OCI-LY3 (cell line): ENCODE measurements around the gene AGMAT.

Experiments
- CTCF ChIP-seq: fragments of 200-600, 300-600 bp; sonication (generic); IDR thresholded peaks from 2 replicates; pipeline ENCODE4 v1.5.1; 2014; ENCODE audit warnings: antibody characterized with exemption, low read length, low read depth
- EZH2phosphoT487 ChIP-seq: fragments of 200-600 bp; shearing (Covaris generic); IDR thresholded peaks from 2 replicates; pipeline ENCODE4 v1.6.1; 2018; ENCODE audit warnings: antibody characterized with exemption, mixed run types, low read depth

GRCh38 chr1:15531003-15531402 is 53.8 kb downstream of the AGMAT start:
- no peak for TF ChIP-seq CTCF
- no peak for TF ChIP-seq EZH2phosphoT487
